Measurements from ENCODE around the gene KTN1.

GRCh38 chr14:55645145-55645544 is 65.1 kb downstream of the KTN1 start:
- TF ChIP-seq GABPB1 (CRISPR knock-in tag; IDR thresholded peaks at IDR 0.05) (no peak), ZNF232 (CRISPR knock-in tag; IDR thresholded peaks at IDR 0.05) (no peak), PRRX2 (CRISPR knock-in tag; IDR thresholded peaks at IDR 0.05) (no peak), CREB1 (CRISPR knock-in tag; IDR thresholded peaks at IDR 0.05) (no peak), JUN (CRISPR knock-in tag; IDR thresholded peaks at IDR 0.05) (no peak), SMAD3 (CRISPR knock-in tag; IDR thresholded peaks at IDR 0.05; ENCODE audit: borderline replicate concordance) (no peak), ZNF317 (CRISPR knock-in tag; IDR thresholded peaks at IDR 0.05; ENCODE audit: borderline replicate concordance, low read depth) (no peak)
- TF ChIP-seq, protein P1, sequence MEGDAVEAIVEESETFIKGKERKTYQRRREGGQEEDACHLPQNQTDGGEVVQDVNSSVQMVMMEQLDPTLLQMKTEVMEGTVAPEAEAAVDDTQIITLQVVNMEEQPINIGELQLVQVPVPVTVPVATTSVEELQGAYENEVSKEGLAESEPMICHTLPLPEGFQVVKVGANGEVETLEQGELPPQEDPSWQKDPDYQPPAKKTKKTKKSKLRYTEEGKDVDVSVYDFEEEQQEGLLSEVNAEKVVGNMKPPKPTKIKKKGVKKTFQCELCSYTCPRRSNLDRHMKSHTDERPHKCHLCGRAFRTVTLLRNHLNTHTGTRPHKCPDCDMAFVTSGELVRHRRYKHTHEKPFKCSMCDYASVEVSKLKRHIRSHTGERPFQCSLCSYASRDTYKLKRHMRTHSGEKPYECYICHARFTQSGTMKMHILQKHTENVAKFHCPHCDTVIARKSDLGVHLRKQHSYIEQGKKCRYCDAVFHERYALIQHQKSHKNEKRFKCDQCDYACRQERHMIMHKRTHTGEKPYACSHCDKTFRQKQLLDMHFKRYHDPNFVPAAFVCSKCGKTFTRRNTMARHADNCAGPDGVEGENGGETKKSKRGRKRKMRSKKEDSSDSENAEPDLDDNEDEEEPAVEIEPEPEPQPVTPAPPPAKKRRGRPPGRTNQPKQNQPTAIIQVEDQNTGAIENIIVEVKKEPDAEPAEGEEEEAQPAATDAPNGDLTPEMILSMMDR (IDR thresholded peaks at IDR 0.05) = no peak
- TF ChIP-seq, protein P2, sequence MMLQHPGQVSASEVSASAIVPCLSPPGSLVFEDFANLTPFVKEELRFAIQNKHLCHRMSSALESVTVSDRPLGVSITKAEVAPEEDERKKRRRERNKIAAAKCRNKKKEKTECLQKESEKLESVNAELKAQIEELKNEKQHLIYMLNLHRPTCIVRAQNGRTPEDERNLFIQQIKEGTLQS (CRISPR knock-in tag; conservative IDR thresholded peaks at IDR 0.05) = no peak
- TF ChIP-seq, protein P3, sequence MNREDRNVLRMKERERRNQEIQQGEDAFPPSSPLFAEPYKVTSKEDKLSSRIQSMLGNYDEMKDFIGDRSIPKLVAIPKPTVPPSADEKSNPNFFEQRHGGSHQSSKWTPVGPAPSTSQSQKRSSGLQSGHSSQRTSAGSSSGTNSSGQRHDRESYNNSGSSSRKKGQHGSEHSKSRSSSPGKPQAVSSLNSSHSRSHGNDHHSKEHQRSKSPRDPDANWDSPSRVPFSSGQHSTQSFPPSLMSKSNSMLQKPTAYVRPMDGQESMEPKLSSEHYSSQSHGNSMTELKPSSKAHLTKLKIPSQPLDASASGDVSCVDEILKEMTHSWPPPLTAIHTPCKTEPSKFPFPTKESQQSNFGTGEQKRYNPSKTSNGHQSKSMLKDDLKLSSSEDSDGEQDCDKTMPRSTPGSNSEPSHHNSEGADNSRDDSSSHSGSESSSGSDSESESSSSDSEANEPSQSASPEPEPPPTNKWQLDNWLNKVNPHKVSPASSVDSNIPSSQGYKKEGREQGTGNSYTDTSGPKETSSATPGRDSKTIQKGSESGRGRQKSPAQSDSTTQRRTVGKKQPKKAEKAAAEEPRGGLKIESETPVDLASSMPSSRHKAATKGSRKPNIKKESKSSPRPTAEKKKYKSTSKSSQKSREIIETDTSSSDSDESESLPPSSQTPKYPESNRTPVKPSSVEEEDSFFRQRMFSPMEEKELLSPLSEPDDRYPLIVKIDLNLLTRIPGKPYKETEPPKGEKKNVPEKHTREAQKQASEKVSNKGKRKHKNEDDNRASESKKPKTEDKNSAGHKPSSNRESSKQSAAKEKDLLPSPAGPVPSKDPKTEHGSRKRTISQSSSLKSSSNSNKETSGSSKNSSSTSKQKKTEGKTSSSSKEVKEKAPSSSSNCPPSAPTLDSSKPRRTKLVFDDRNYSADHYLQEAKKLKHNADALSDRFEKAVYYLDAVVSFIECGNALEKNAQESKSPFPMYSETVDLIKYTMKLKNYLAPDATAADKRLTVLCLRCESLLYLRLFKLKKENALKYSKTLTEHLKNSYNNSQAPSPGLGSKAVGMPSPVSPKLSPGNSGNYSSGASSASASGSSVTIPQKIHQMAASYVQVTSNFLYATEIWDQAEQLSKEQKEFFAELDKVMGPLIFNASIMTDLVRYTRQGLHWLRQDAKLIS (CRISPR knock-in tag; IDR thresholded peaks at IDR 0.05; ENCODE audit: borderline replicate concordance) = no peak
- TF ChIP-seq, protein P4, sequence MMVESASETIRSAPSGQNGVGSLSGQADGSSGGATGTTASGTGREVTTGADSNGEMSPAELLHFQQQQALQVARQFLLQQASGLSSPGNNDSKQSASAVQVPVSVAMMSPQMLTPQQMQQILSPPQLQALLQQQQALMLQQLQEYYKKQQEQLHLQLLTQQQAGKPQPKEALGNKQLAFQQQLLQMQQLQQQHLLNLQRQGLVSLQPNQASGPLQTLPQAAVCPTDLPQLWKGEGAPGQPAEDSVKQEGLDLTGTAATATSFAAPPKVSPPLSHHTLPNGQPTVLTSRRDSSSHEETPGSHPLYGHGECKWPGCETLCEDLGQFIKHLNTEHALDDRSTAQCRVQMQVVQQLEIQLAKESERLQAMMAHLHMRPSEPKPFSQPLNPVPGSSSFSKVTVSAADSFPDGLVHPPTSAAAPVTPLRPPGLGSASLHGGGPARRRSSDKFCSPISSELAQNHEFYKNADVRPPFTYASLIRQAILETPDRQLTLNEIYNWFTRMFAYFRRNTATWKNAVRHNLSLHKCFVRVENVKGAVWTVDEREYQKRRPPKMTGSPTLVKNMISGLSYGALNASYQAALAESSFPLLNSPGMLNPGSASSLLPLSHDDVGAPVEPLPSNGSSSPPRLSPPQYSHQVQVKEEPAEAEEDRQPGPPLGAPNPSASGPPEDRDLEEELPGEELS (CRISPR knock-in tag; IDR thresholded peaks at IDR 0.05) = no peak
- TF ChIP-seq, protein P5, sequence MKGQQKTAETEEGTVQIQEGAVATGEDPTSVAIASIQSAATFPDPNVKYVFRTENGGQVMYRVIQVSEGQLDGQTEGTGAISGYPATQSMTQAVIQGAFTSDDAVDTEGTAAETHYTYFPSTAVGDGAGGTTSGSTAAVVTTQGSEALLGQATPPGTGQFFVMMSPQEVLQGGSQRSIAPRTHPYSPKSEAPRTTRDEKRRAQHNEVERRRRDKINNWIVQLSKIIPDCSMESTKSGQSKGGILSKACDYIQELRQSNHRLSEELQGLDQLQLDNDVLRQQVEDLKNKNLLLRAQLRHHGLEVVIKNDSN (CRISPR knock-in tag; IDR thresholded peaks at IDR 0.05) = no peak
